AG10803 (cell line): ENCODE data around the gene ABHD17A.

Experiments used
- DNase-seq: peaks from one replicate; pipeline ENCODE4 v3.0.0; 2010; ENCODE audit warnings: low read depth
- H3K4me3 ChIP-seq: 2 replicates; pipeline ENCODE4 v1.5.1; 2011; ENCODE audit warnings: mild to moderate bottlenecking, low read length, control low read depth
- CTCF ChIP-seq: conservative IDR thresholded peaks from 2 replicates; pipeline ENCODE4 v1.5.1; 2011; ENCODE audit warnings: mild to moderate bottlenecking, low read length, control low read depth, inconsistent platforms

The ABHD17A gene

GRCh38 chr19:1848399-1849131 lies 36.7 kb downstream of the ABHD17A start, which contains the start of gene REXO1:
Gene REXO1 (minus strand): TSS chr19:1848483. CDS start chr19:1848358, 125 bp downstream.
- TF ChIP-seq CTCF = peak; percentile 82
- H3K4me3 ChIP-seq = peak within 1 kb of the TSS; percentile 96
- DNase-seq = peak; percentile 91

GRCh38 chr19:1847684-1848398 lies 37.5 kb downstream of the ABHD17A start:
- TF ChIP-seq CTCF = no peak
- peak; percentile 32 for DNase-seq
- peak overlapping the region; percentile 96 for H3K4me3 ChIP-seq

GRCh38 chr19:1847348-1847683 lies 38.0 kb downstream of the ABHD17A start:
- H3K4me3 ChIP-seq = peak overlapping the region; percentile 96

GRCh38 chr19:1846517-1847204 lies 38.6 kb downstream of the ABHD17A start:
- no peak for TF ChIP-seq CTCF
- peak overlapping the region; percentile 96 for H3K4me3 ChIP-seq
- no peak for DNase-seq

More at GRCh38 chr19:1847348-1847683, 38.0 kb downstream of the ABHD17A start:
- DNase-seq = peak; percentile 20
- no peak for TF ChIP-seq CTCF

GRCh38 chr19:1845642-1846041 lies 39.7 kb downstream of the ABHD17A start:
- no peak overlapping the region for H3K4me3 ChIP-seq
- no peak for DNase-seq
- TF ChIP-seq CTCF = no peak

GRCh38 chr19:1845125-1845515 lies 40.2 kb downstream of the ABHD17A start:
- H3K4me3 ChIP-seq = no peak overlapping the region
- no peak for DNase-seq
- no peak for TF ChIP-seq CTCF
